Sigmoid colon (tissue), 7 donors: ENCODE measurements around the gene SCAMP3. TPM values are rescaled to one million over a fixed set of nuclear protein-coding genes. Genes with fewer than 3 reads are reported as not detected.
"Not testable (repeated sequence)": the region's sequence is repeated elsewhere in the genome, so short reads cannot be mapped to it uniquely, and the experiment has no call there.

ENCODE experiments used
- DNase-seq: peaks from one replicate; pipeline ENCODE4 v3.0.0-alpha.2; 2019
- H3K27ac ChIP-seq, 4 donors: fragments of 200-600 bp; sonication (generic); one replicate each; pipeline ENCODE4 v1.5.1; 2016 to 2019; ENCODE audit warnings: mild to moderate bottlenecking in 1 of 4
- H3K27me3 ChIP-seq, 3 donors: fragments of 200-600 bp; sonication (generic); one replicate each; pipeline ENCODE4 v1.5.1; 2019; ENCODE audit warnings: mild to moderate bottlenecking in 1 of 3
- H3K36me3 ChIP-seq, 4 donors: fragments of 200-600 bp; sonication (generic); one replicate each; pipeline ENCODE4 v1.5.1; 2016 to 2019
- H3K4me1 ChIP-seq, 4 donors: fragments of 200-600 bp; sonication (generic); one replicate each; pipeline ENCODE4 v1.5.1; 2017 to 2019
- H3K4me3 ChIP-seq, 4 donors: fragments of 200-600 bp; sonication (generic); one replicate each; pipeline ENCODE4 v1.5.1; 2017 to 2019; ENCODE audit warnings: mild to moderate bottlenecking in 2 of 4, moderate library complexity in 1 of 4
- H3K9me3 ChIP-seq, 4 donors: fragments of 200-600 bp in 3 of 4; sonication (generic) in 3 of 4; one replicate each; pipeline versions ENCODE4 v1.5.1 to v1.6.1; 2013 to 2019
- EP300 ChIP-seq, 4 donors: sonication (generic); formaldehyde crosslinking; IDR thresholded peaks; one replicate each; pipeline ENCODE4 v1.6.1; 2017; ENCODE audit warnings: antibody characterized with exemption in 4 of 4
- POLR2A ChIP-seq, 2 donors: fragments of 450-650 bp; IDR thresholded peaks; one replicate each; pipeline ENCODE4 v1.6.1; 2016; ENCODE audit warnings: antibody characterized with exemption in 2 of 2, mild to moderate bottlenecking in 2 of 2, moderate library complexity in 2 of 2
- POLR2AphosphoS5 ChIP-seq, 4 donors: sonication (generic); formaldehyde crosslinking; IDR thresholded peaks; one replicate each; pipeline ENCODE4 v1.6.1; 2017; ENCODE audit warnings: antibody characterized with exemption in 4 of 4
- WGBS, 2 donors: extraction: QIAGEN DNeasy Blood & Tissue Kit; methylation state at CpG; one replicate each; pipeline ENCODE4 v1.1.7; 2013; 5-methylcytosine and 5-hydroxymethylcytosine counted together
- intact Hi-C: fragments of 100-400 bp; cut with DNase I; formaldehyde crosslinking; loops from one replicate; pipeline ENCODE4 v1.15.1; 2023
- polyA plus RNA-seq, 3 donors: library from polyadenylated mRNA; stranded (reverse); fragments of 200-250 nt; gene quantifications; one replicate each; pipeline ENCODE4 v1.2.3, GENCODE V29; 2013
- total RNA-seq, 4 donors: library from RNA; depleted of rRNA; stranded (reverse); fragments of >200 nt; gene quantifications; one replicate each; pipeline ENCODE4 v1.1.0, GENCODE V29; 2016
- TF ChIP-seq, protein P1 (sequence below), 4 experiments: fragments of 450-650 bp in 3 of 4; fragments of 200-600 bp in 1 of 4; IDR thresholded peaks; one replicate each; pipeline ENCODE4 v1.5.1; 2016 to 2019; ENCODE audit warnings: antibody characterized with exemption in 4 of 4, mild to moderate bottlenecking in 3 of 4, moderate library complexity in 2 of 4
- donor health status: healthy with polysubstance abuse.
- donor health status: Bipolar disorder and iron deficiency.
- donor health status: healthy.

Gene SCAMP3
- total and polyA plus RNA-seq, 7 donors = 11.6 to 56.4 (median 34.6) TPM

DNA sequence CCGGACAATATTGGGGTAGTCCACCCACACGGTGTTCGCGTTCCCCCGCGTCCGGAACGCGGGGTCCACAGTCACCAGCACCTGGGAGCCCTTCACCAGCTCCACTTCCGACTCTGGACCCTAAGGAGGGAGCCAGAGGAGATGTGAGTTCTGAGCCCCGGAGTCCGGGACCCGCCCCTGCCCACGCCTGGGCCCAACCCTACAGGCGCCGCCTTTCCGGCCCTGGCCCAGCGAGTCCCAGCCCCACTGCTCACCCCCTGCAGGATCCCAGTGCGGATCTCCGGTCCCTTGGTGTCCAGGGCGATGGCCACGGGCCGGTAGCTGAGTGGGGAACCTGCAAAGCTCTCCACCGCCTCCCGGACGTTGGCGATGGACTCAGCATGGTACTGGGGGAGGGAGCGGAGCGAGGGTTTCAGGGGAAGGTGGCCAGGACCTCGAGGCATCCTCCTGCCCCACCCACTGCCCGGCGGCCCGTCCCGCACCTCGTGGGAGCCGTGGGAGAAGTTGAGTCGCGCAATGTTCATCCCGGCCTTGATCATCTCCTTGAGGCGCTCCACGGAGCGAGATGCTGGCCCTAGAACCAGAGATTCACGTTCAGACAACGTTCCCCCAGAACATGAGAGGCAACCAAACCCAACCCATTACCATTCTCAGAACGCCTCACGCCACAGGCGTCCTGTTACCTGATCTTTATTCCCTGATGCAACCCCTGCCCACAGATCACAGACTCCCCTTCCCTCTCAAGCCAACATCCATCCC lies 33.2 kb upstream of the SCAMP3 start:
- H3K4me1 ChIP-seq = peaks cover 0 to 7% (median 6%) of the 10 kb centered on the region in 4 donors
- peaks cover 10 to 42% (median 20%) of the 10 kb centered on the region in 3 donors for H3K27me3 ChIP-seq
- intact Hi-C loops = no loop called here
- H3K9me3 ChIP-seq = no peaks in the 10 kb centered on the region
- H3K4me3 ChIP-seq = no peak overlapping the region
- no peaks in the 10 kb centered on the region for H3K36me3 ChIP-seq
- 22 to 31% methylated on average over 47 of the region's 47 CpGs for WGBS, 2 donors
- no peak overlapping the region for H3K27ac ChIP-seq
- TF ChIP-seq POLR2AphosphoS5 (IDR thresholded peaks at IDR 0.05) = no peak
- TF ChIP-seq, protein P1, sequence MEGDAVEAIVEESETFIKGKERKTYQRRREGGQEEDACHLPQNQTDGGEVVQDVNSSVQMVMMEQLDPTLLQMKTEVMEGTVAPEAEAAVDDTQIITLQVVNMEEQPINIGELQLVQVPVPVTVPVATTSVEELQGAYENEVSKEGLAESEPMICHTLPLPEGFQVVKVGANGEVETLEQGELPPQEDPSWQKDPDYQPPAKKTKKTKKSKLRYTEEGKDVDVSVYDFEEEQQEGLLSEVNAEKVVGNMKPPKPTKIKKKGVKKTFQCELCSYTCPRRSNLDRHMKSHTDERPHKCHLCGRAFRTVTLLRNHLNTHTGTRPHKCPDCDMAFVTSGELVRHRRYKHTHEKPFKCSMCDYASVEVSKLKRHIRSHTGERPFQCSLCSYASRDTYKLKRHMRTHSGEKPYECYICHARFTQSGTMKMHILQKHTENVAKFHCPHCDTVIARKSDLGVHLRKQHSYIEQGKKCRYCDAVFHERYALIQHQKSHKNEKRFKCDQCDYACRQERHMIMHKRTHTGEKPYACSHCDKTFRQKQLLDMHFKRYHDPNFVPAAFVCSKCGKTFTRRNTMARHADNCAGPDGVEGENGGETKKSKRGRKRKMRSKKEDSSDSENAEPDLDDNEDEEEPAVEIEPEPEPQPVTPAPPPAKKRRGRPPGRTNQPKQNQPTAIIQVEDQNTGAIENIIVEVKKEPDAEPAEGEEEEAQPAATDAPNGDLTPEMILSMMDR (IDR thresholded peaks at IDR 0.05) = no peak
- no peak for TF ChIP-seq POLR2A (IDR thresholded peaks at IDR 0.05)
- TF ChIP-seq EP300 (IDR thresholded peaks at IDR 0.05) = no peak
- no peak for DNase-seq

DNA sequence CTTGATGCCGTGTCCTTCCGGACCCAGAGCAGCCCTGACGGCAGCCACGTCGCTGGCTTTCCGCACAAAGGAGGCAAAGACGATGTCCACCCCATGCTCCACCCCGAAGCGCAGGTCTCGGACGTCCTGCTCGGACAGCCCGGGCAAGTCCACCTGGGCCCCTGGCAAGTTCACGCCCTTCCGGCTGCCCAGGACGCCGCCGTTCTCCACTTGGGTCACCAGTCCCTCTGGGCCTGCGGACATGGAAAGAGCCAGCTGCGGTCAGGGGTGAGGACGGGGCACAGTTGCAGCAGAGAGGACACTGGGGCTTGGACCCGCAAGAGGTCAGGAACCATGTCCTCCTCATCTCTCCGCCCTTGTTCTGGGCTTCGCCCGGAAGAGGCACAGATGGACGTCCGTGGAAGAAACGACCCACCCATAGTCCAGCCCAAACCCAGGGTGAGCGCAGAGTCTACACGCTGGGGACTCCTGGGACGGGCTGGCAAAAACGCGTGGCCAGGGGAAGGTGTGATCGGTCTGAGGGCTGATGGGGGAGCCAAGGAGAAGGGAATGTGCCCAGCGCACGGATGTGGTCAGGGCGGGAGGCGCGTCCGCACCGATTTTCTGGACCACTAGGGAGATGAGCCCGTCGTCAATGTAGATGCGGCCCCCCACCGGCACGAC lies 32.5 kb upstream of the SCAMP3 start:
- peaks cover 0 to 7% (median 6%) of the 10 kb centered on the region in 4 donors for H3K4me1 ChIP-seq
- no peak for DNase-seq
- TF ChIP-seq EP300 (IDR thresholded peaks at IDR 0.05) (no peak), POLR2AphosphoS5 (IDR thresholded peaks at IDR 0.05) (no peak), POLR2A (IDR thresholded peaks at IDR 0.05) (no peak)
- TF ChIP-seq, protein P1 (IDR thresholded peaks at IDR 0.05) = no peak
- H3K27me3 ChIP-seq = peaks cover 10 to 42% (median 20%) of the 10 kb centered on the region in 3 donors
- intact Hi-C loops = no loop called here
- 40 to 50% methylated on average over 46 of the region's 46 CpGs for WGBS, 2 donors
- H3K27ac ChIP-seq = no peak overlapping the region
- no peak overlapping the region for H3K4me3 ChIP-seq
- no peaks in the 10 kb centered on the region for H3K36me3 ChIP-seq
- no peaks in the 10 kb centered on the region for H3K9me3 ChIP-seq

DNA sequence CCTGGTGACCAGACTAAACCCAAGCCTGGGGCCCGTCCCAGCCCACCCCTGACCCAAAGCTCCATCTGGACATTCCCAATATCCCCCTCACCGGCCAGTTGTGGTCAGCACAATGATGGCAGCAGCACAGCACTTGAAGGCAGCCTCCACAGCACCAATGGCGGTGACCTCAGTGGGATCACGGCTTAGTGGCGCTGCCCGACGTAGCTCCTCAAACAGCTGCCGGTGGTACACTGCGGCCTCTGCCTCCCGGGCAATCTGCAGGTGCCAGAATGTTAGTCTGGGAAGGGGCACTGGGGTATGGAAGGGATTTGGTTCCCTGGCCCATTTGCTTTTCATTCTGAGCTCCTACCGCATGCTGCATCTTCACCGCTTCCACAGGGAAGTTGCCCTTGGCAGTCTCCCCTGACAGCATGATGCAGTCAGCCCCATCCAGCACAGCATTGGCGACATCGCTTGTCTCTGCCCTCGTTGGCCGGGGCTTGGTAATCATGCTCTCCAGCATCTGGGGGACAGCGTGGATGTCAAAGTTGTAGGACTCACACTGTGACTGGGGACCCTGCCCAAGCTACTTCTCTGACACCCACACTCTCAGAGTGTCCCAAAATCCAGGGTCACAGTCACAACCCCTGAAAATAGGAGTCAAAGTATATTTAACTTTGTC lies 31.1 kb upstream of the SCAMP3 start:
- Histone ChIP-seq H3K4me3 (no peak overlapping the region), H3K36me3 (no peaks in the 10 kb centered on the region), H3K27ac (no peak overlapping the region), H3K27me3 (peaks cover 10 to 42% (median 20%) of the 10 kb centered on the region in 3 donors), H3K9me3 (no peaks in the 10 kb centered on the region), H3K4me1 (peaks cover 0 to 7% (median 6%) of the 10 kb centered on the region in 4 donors)
- TF ChIP-seq, protein P1 (IDR thresholded peaks at IDR 0.05) = no peak
- TF ChIP-seq POLR2A (IDR thresholded peaks at IDR 0.05) (no peak), EP300 (IDR thresholded peaks at IDR 0.05) (no peak), POLR2AphosphoS5 (IDR thresholded peaks at IDR 0.05) (no peak)
- intact Hi-C loops = no loop called here
- DNase-seq = no peak
- whole genome bisulfite sequencing, 2 donors = 89 to 90% methylated on average over 17 of the region's 17 CpGs

DNA sequence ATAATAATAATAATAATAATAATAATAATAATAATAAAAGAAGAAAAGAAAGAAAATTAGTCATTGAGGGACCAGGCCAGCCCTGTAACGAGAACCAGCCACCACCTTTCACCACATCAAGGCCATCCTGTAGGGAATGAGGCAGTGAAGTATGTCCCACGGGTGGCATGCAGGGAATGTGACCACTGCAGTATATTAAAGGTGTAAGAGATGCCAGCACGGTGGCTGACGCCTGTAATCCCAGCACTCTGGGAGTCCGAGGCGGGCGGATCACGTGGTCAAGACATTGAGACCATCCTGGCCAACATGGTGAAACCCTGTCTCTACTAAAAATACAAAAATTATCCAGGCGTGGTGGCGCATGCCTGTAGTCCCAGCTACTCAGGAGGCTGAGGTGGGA lies 28.8 kb upstream of the SCAMP3 start:
- H3K36me3 ChIP-seq, H3K27ac ChIP-seq, H3K9me3 ChIP-seq, intact Hi-C loops, DNase-seq, H3K4me3 ChIP-seq, H3K4me1 ChIP-seq: not testable (repeated sequence)
- 90 to 92% methylated on average over 10 of the region's 10 CpGs for WGBS, 2 donors
- H3K27me3 ChIP-seq = peaks cover 7 to 25% (median 17%) of the 10 kb centered on the region in 3 donors

DNA sequence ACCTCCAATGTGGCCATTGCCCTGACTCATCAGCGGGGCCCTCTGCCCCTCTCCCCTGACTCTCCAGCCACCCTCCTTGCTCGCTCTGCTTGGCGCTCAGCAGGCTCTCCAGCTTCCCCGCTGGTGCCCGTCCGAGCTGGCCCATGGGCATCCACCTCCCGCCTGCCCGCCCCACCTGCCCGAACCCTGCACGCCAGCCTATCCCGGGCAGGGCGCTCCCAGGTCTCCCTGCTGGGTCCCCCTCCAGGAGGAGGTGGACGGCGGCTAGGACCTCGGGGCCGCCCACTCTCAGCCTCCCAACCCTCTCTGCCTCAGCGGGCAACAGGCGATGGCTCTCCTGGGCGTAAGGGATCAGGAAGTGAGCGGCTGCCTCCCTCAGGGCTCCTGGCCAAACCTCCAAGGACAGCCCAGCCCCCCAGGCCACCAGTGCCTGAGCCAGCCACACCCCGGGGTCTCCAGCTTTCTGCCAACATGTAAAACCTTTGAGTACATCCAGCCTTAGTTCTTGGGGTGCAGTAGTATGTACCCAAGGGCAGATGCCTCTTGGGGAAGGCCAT lies 25.9 kb upstream of the SCAMP3 start:
- intact Hi-C loops = no loop called here
- H3K4me3 ChIP-seq = no peak overlapping the region
- H3K4me1 ChIP-seq = no peaks in the 10 kb centered on the region
- H3K9me3 ChIP-seq = no peaks in the 10 kb centered on the region
- no peaks in the 10 kb centered on the region for H3K36me3 ChIP-seq
- no peak for DNase-seq
- 94 to 95% methylated on average over 21 of the region's 21 CpGs for WGBS, 2 donors
- no peak for TF ChIP-seq POLR2A (IDR thresholded peaks at IDR 0.05)
- no peaks in the 10 kb centered on the region for H3K27me3 ChIP-seq
- no peak overlapping the region for H3K27ac ChIP-seq
